HepG2 (cell line): ENCODE results near the gene CCDC57. TPM values are rescaled to one million over a fixed set of nuclear protein-coding genes. Genes with fewer than 3 reads are reported as not detected.
A peak's percentile ranks its signal among the peaks of the same experiment; 100 is the strongest.

Source experiments
- CHD4 ChIP-seq: fragments of 200-600 bp; sonication (generic); IDR thresholded peaks from 2 replicates; pipeline ENCODE4 v1.7.0; 2017; ENCODE audit warnings: mild to moderate bottlenecking, low read length, borderline replicate concordance
- HMGA1 ChIP-seq: sonication (generic); formaldehyde crosslinking; conservative IDR thresholded peaks from 2 replicates; pipeline ENCODE4 v1.4.0; 2020; ENCODE audit warnings: missing genetic modification reagents
- HNRNPLL ChIP-seq: fragments of 200-400 bp; formaldehyde crosslinking; IDR thresholded peaks from 2 replicates; pipeline ENCODE4 v1.6.1; 2017; ENCODE audit warnings: mild to moderate bottlenecking, low read depth, low read length; ENCODE audit not compliant: poor library complexity, severe bottlenecking
- NFE2L1 ChIP-seq: sonication (generic); formaldehyde crosslinking; IDR thresholded peaks from 2 replicates; pipeline ENCODE4 v1.4.0; 2020; ENCODE audit warnings: missing genetic modification reagents, mild to moderate bottlenecking, borderline replicate concordance
- SMYD3 ChIP-seq: sonication (generic); formaldehyde crosslinking; IDR thresholded peaks from 2 replicates; pipeline ENCODE4 v1.8.1; 2023; ENCODE audit warnings: mild to moderate bottlenecking, missing genetic modification reagents
- TBX2 ChIP-seq: sonication (generic); formaldehyde crosslinking; IDR thresholded peaks from 2 replicates; pipeline ENCODE4 v1.5.0; 2020; ENCODE audit warnings: missing genetic modification reagents, mild to moderate bottlenecking, borderline replicate concordance
- ZNF33A ChIP-seq: sonication (generic); formaldehyde crosslinking; IDR thresholded peaks from 2 replicates; pipeline ENCODE4 v1.5.1; 2020; ENCODE audit warnings: missing genetic modification reagents, mild to moderate bottlenecking, moderate library complexity, borderline replicate concordance
- ZNF441 ChIP-seq: sonication (generic); formaldehyde crosslinking; IDR thresholded peaks from 2 replicates; pipeline ENCODE4 v1.7.0; 2021; ENCODE audit warnings: missing genetic modification reagents, borderline replicate concordance
- ZNF460 ChIP-seq: sonication (generic); formaldehyde crosslinking; IDR thresholded peaks from 2 replicates; pipeline ENCODE4 v1.5.1; 2020; ENCODE audit warnings: missing genetic modification reagents, mild to moderate bottlenecking, borderline replicate concordance
- ZNF83 ChIP-seq: sonication (generic); formaldehyde crosslinking; IDR thresholded peaks from 2 replicates; pipeline ENCODE4 v1.4.0; 2020; ENCODE audit warnings: missing genetic modification reagents, mild to moderate bottlenecking, borderline replicate concordance
- polyA plus RNA-seq, 8 experiments: library from polyadenylated mRNA; depleted of rRNA in 3 of 8; stranded (reverse) in 7 of 8; unstranded in 1 of 8; fragments of >200 nt; fragmentation: Illumina TruSeq in 4 of 8; extraction: Trizol in 4 of 8; gene quantifications; 2 replicates each; pipeline versions ENCODE4 v1.2.1 to v1.2.3, GENCODE V29; 2011 to 2016; ENCODE audit warnings: low read depth in 4 of 8, missing spikeins in 1 of 8, mixed read lengths in 1 of 8; ENCODE audit not compliant: insufficient read depth in 1 of 8
- total RNA-seq, 5 experiments: library from RNA; depleted of rRNA; stranded (reverse); fragments of >200 nt; fragmentation: Illumina TruSeq; extraction: Trizol; gene quantifications; 2 replicates each; pipeline ENCODE4 v1.2.3, GENCODE V29; 2016; ENCODE audit warnings: low read depth in 1 of 5
- TF ChIP-seq, protein P1 (sequence below), 2 experiments: sonication (generic) in 1 of 2; formaldehyde crosslinking in 1 of 2; IDR thresholded peaks; 2 replicates each; pipeline versions ENCODE4 v1.4.0 to v1.6.1; 2018 to 2020; ENCODE audit warnings: missing genetic modification reagents in 2 of 2, borderline replicate concordance in 1 of 2, low read depth in 1 of 2, mild to moderate bottlenecking in 1 of 2, missing biosample characterization in 1 of 2
- TF ChIP-seq, protein P2 (sequence below): sonication (generic); formaldehyde crosslinking; IDR thresholded peaks from 2 replicates; pipeline ENCODE4 v1.8.0; 2022; ENCODE audit warnings: mild to moderate bottlenecking, missing genetic modification reagents, moderate library complexity
- TF ChIP-seq, protein P3 (sequence below): sonication (generic); formaldehyde crosslinking; IDR thresholded peaks from 2 replicates; pipeline ENCODE4 v1.5.1; 2020; ENCODE audit warnings: missing genetic modification reagents, mild to moderate bottlenecking, borderline replicate concordance

The CCDC57 gene
- total and polyA plus RNA-seq, 2 of the 13 experiments (the other 11 are each of a cell fraction or from before 2014, with no cell fraction given): 59.3 to 59.9 TPM

DNA sequence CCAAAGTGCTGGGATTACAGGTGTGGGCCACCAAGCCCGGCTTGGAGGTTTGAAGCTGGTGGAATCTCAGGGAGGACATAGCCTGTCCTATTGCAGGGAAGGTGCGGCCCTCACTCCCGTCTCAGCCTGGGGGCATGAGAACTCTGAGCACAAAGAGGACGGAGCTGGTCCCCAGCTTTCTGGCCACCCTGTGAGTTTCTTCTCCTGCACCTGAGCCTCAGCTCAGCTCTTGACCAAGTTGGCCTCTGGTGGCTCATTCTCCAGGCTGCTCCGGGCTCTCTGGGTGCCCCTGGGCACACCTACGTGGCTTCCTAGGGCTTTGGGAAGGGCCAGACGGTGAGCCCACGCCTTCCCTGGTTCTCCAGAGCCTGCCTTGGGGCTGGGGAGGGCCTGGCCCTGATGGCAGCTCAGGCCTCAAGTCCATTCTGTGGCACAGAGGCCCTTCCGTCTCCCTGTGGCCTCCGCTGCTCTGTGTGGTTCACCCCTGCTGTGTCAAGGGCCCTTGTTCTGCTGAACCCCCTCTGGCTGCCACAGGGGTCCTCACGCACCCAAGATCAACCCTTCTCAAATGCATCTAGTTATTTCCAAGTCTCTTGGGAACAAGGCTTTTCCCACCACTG lies 107.7 kb downstream of the CCDC57 start (continued):
- TF ChIP-seq, protein P1, sequence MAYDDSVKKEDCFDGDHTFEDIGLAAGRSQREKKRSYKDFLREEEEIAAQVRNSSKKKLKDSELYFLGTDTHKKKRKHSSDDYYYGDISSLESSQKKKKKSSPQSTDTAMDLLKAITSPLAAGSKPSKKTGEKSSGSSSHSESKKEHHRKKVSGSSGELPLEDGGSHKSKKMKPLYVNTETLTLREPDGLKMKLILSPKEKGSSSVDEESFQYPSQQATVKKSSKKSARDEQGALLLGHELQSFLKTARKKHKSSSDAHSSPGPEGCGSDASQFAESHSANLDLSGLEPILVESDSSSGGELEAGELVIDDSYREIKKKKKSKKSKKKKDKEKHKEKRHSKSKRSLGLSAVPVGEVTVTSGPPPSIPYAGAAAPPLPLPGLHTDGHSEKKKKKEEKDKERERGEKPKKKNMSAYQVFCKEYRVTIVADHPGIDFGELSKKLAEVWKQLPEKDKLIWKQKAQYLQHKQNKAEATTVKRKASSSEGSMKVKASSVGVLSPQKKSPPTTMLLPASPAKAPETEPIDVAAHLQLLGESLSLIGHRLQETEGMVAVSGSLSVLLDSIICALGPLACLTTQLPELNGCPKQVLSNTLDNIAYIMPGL (CRISPR knock-in tag; IDR thresholded peaks at IDR 0.05; ENCODE audit: borderline replicate concordance in 1 of 2, low read depth in 1 of 2): no peak
- TF ChIP-seq HNRNPLL (peak; percentile 31), HMGA1 (CRISPR knock-in tag) (no peak), ZNF83 (CRISPR knock-in tag) (no peak), NFE2L1 (0 out of 2 replicates have a peak, but pooled peaks have one; percentile 57), TBX2 (no peak), CHD4 (no peak), ZNF33A (no peak), ZNF460 (CRISPR knock-in tag) (no peak), SMYD3 (no peak), ZNF441 (0 out of 2 replicates have a peak, but pooled peaks have one; percentile 19)
- TF ChIP-seq, protein P2, sequence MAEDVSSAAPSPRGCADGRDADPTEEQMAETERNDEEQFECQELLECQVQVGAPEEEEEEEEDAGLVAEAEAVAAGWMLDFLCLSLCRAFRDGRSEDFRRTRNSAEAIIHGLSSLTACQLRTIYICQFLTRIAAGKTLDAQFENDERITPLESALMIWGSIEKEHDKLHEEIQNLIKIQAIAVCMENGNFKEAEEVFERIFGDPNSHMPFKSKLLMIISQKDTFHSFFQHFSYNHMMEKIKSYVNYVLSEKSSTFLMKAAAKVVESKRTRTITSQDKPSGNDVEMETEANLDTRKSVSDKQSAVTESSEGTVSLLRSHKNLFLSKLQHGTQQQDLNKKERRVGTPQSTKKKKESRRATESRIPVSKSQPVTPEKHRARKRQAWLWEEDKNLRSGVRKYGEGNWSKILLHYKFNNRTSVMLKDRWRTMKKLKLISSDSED: no peak
- TF ChIP-seq, protein P3, sequence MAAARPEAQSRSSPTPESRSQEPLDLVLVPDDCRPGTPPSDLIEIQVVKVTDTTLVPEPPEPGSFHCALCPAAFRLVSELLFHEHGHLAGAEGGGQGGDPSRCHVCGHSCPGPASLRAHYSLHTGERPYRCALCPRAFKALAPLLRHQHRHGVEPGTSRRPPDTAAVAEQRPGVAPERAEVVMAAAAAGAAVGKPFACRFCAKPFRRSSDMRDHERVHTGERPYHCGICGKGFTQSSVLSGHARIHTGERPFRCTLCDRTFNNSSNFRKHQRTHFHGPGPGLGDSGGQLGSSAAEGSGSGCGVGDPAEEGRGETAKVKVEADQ (CRISPR knock-in tag): no peak
